IPS-18c (cell line): ENCODE measurements around the gene ACAP1.

Experiments used
- H3K4me3 ChIP-seq: 2 replicates; pipeline ENCODE4 v1.7.0; 2013; ENCODE audit warnings: low read depth, mild to moderate bottlenecking, low read length, moderate library complexity; ENCODE audit not compliant: insufficient read depth
- H3K9me3 ChIP-seq: one replicate; pipeline ENCODE4 v1.6.1; 2013; ENCODE audit warnings: mild to moderate bottlenecking, low read length, moderate library complexity; ENCODE audit not compliant: control insufficient read depth, insufficient read depth

Gene ACAP1

GRCh38 chr17:7343250-7343649 lies 6.9 kb downstream of the ACAP1 start:
- H3K4me3 ChIP-seq = no peak overlapping the region
- H3K9me3 ChIP-seq = peaks cover 1% of the 10 kb centered on the region

- Histone ChIP-seq H3K4me3 (no peak overlapping the region), H3K9me3 (peaks cover 2% of the 10 kb centered on the region)
These were observed 10.7 kb downstream of the ACAP1 start for GRCh38 chr17:7346761-7347614.

GRCh38 chr17:7347630-7348477 lies 11.5 kb downstream of the ACAP1 start:
- Histone ChIP-seq H3K9me3 (peaks cover 2% of the 10 kb centered on the region), H3K4me3 (no peak overlapping the region)

GRCh38 chr17:7348478-7349242 lies 12.3 kb downstream of the ACAP1 start:
- Histone ChIP-seq H3K9me3 (peaks cover 2% of the 10 kb centered on the region), H3K4me3 (no peak overlapping the region)

- Histone ChIP-seq H3K4me3 (peak within 1 kb of the TSS; percentile 87), H3K9me3 (peaks cover 2% of the 10 kb centered on the region)
These were observed 15.6 kb downstream of the ACAP1 start, which contains the start of gene KCTD11 for GRCh38 chr17:7351665-7352502. TSS of gene KCTD11 (plus strand) at chr17:7352162.

GRCh38 chr17:7352503-7352889 lies 16.2 kb downstream of the ACAP1 start:
- peaks cover 2% of the 10 kb centered on the region for H3K9me3 ChIP-seq
- peak overlapping the region; percentile 87 for H3K4me3 ChIP-seq

GRCh38 chr17:7352910-7353635 lies 16.7 kb downstream of the ACAP1 start:
- H3K4me3 ChIP-seq = peak overlapping the region; percentile 87; the same call in 1 of the 2 replicates
- H3K9me3 ChIP-seq = peaks cover 2% of the 10 kb centered on the region

- H3K4me3 ChIP-seq = no peak overlapping the region
- H3K9me3 ChIP-seq = no peaks in the 10 kb centered on the region
These were observed 18.0 kb downstream of the ACAP1 start for GRCh38 chr17:7354262-7354843.

- H3K4me3 ChIP-seq = no peak within 1 kb of the TSS
- H3K9me3 ChIP-seq = no peaks in the 10 kb centered on the region
These were observed 18.7 kb downstream of the ACAP1 start, which contains the start of gene TMEM95 for GRCh38 chr17:7355053-7355452. TSS of gene TMEM95 (plus strand) at chr17:7355156. CDS start at chr17:7355205, 49 bp downstream.

GRCh38 chr17:7355573-7355972 lies 19.2 kb downstream of the ACAP1 start:
- Histone ChIP-seq H3K4me3 (no peak overlapping the region), H3K9me3 (no peaks in the 10 kb centered on the region)

- peak overlapping the region; percentile 21; the same call in 1 of the 2 replicates for H3K4me3 ChIP-seq
- H3K9me3 ChIP-seq = no peaks in the 10 kb centered on the region
These were observed 19.8 kb downstream of the ACAP1 start for GRCh38 chr17:7356072-7356549.

GRCh38 chr17:7356756-7357155 lies 20.4 kb downstream of the ACAP1 start:
- Histone ChIP-seq H3K4me3 (no peak overlapping the region), H3K9me3 (no peaks in the 10 kb centered on the region)

GRCh38 chr17:7357381-7357780 lies 21.1 kb downstream of the ACAP1 start:
- Histone ChIP-seq H3K9me3 (no peaks in the 10 kb centered on the region), H3K4me3 (no peak overlapping the region)

- no peak overlapping the region for H3K4me3 ChIP-seq
- H3K9me3 ChIP-seq = no peaks in the 10 kb centered on the region
These were observed 25.6 kb downstream of the ACAP1 start for GRCh38 chr17:7361906-7362305.

- H3K4me3 ChIP-seq = no peak overlapping the region
- no peaks in the 10 kb centered on the region for H3K9me3 ChIP-seq
These were observed 27.0 kb downstream of the ACAP1 start for GRCh38 chr17:7363311-7363710.
